ENCODE results near the gene HOXB3.

HOXB3 gene

DNA sequence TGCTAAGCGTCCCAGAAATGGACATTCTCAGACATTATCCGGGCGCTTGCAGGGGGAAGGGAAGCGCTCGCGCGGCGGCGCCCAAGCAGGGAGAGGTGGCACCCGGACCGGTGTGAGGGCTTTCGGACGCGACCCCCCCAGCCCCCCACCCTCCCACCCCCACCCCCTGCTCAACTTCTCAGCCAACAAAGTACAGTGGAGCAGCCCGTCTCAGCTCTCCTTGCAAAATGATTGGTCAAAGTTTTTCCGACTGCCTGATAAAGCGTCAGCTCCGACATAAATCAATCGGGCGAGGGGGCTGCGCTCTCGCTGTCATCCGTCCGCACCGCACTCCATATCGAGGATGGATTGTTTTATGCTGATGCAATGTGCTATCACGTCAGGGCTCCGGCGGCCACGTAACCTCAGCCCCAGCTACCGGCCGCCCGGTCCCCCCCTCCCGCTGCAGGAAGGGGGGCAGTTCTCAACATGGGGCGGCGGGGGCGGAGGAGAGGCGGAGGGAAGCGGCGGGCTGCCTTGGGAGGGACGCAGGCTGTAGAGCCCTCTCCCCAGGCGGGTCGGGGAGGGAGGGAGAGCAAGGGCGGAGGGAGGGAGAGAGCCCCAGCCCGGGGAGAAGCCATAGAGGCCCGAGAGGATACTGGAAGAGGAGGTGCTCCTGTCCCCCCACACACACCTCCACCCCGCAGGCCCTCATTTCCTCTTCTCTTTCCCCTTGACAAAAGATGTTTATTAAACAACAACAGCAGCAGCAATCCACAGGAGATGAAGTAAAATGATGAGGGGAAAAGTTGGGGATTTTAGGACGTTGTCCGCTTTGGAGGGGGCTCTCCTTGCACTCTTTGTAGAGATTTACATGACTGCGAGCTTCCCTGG is 36.4 kb upstream of the HOXB3 start, which contains the start of gene HOXB9:
HOXB9 (minus strand) TSS at position 114 of the 873 bp plus-strand sequence; CDS start at position 25, 89 bp downstream.
- DNase-seq, result peak; percentile 74

DNA sequence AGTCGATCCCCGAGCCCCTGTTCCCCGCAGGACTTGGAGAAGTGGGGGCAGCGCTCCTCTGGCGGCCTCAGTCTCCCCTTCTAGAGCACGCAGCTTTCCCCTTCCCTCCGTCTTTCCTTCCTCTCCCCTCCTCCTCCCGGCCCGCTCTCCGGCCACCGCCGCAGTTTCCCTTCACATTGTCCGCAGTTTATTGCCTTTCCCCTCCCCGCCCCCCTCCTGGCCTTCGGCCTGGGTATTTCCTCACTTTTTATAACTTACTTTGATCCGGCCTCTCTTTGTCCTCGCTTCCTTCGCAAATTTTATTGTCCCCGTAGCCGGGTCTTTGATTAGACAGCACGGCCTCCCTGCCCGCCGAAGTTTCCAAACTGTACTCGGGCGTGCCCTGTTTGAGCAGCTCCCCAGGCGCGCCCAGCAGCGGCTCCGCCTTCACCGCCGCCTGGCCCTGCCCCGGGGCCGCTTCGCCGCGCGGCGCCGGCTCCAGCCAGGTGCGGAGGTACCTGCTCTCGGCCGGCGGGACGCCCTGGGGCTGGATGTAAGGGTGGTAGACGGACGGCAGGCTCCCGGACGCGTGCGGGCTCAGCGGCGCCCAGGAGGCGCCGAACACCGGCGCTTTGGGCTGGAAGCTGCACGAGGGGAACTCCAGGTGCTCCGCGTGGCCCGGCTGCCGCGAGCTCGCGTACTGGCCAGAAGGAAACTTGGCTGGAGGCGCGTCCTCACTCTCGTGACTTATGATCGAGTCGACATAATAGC is 35.6 kb upstream of the HOXB3 start:
- DNase-seq, result peak; percentile 84

DNA sequence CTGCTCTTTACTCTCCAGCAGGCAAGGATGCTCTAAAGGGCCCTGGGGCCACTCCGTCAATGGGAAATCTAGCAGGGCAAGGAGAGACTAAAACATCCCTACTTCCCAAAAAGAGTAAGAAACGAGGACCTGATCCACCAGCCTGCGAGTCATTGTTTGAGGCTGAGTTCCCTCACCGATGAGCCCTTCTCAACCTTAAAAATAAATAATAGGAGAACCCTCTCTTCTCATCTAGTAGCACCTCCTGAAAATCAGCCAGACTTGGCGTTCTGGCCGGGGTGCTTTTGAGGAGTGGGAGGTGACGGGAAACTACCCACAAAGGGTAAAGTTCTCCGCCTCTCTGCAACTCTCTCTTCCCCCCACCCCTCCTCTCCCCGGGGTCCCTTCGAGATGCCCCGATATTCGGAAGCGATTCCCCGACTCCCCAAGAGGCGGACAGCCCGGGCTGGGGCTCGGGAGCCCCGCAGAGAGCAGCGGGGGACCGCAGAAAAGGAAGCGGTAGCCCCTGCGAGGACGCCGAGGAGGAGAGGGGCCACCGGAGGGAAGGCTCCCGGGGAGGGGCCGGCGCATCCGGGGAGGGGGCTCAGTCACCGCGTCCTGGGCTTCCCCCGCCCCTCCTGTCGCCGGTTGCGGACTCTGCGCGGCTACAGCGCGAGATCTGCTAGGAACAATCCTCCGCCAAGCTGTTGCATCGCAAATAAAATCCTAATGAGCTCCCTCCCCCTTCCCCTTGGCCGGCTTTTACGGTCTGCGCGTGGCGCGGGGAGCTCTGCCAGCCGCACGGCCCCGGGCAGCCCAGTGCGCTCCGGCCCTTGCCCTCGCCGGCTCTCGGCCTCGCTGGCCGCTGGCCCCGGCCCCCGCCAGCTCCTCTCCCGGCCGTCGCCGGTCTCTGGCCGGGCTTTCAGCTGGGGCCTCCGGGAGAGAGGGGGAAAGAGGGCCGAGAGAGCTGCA is 34.8 kb upstream of the HOXB3 start:
- DNase-seq, result peak; percentile 84

DNA sequence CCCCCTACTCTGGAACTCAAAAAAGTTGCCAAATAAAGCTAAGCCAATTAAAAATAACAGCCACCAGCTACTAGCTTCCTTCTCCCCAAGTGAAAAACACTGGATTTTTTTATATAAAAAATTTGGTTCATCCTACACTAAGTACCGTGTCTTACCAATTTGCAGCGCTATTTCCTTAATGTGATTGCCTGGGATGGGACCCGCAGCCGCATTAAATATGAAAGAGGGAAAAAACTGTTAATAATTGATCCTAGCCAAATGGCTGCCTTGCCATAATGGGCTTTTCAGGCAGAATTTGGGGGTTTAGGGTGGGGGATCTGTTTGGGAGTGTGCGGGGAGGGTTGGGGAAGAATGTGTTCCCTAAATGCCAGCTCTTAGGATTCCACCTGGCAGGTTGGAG is 34.1 kb upstream of the HOXB3 start:
- DNase-seq, result no peak

DNA sequence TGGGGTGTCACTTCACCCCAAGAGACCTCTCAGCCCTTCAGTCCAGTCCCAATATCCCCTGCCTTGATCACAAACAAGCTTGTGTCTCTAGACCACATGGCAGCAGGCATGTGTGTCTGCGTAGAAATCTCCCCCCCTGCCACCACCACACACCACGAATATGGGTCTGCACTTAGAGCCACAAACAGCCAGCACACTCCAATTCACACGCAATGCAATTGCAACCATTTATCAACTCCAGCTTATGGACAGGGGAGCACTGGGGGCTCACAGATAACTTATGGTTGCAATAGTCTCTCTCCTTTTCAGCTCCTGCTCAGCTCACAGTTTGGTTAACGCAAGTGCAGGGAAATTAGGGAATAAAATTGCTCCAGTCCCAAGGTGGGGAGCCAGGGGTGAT is 33.5 kb upstream of the HOXB3 start:
- DNase-seq, result peak; percentile 55

DNA sequence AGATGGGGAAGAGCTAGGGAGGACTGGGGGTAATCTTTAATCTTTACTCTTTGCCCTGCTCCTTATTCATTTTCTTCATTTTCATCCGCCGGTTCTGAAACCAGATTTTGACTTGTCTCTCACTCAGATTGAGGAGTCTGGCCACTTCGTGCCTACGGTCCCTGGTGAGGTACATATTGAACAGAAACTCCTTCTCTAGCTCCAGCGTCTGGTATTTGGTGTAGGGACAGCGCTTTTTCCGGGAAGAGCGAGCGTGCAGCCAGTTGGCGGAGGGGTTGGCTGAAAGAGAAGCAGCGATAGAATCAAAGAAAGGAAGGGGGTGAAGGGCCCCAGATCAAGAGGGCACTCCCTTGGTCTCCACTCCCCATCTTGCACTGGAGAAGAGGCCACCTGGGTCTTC is 32.8 kb upstream of the HOXB3 start:
- peak; percentile 58 for DNase-seq

DNA sequence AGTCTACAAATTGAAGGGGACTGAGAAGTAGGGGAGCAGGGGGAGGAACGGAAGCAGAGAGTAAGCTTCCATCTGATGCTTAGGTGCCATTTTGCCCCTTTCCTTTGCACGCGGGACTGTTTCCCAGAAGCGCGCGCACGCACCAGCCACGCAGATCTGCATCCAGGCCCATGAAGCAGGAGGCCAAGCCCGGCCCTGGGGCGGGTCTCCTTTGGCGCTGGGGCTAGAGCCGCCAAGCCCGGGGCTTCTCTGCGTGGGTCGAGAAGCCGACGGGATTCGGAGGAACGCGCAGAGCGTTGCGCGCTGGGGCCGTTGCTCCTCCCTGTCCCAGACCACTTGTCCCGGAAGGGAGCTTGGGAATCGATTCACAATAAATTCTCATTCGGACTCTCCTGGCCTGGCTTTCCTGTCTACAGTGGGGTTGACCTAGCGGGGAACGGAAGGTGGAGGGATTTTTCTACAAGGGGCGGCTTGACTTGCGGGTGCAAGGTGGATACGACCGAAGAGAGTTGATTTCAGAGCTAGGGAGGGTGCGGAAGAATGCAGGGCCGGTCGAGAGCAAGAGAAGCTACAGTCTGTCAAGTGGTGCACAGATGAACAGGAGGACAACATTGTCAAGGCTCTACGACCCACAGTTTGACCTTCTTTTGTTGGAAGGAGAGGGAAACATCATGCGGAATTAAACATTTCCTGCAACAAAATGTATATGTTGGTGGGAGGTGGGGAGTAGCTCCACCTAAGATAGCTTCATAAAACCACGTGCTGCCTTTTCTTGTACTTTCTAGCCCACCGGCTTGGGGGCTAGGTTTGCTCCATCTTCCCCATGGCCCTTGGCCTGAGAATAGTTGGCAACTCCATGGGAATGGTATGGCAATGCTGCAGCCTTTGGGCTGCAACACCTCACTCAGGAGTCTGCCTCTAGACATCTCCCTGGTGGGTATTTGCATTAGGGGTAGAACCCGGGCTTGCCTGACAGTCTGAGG is 31.7 kb upstream of the HOXB3 start:
- peak; percentile 70 for DNase-seq

DNA sequence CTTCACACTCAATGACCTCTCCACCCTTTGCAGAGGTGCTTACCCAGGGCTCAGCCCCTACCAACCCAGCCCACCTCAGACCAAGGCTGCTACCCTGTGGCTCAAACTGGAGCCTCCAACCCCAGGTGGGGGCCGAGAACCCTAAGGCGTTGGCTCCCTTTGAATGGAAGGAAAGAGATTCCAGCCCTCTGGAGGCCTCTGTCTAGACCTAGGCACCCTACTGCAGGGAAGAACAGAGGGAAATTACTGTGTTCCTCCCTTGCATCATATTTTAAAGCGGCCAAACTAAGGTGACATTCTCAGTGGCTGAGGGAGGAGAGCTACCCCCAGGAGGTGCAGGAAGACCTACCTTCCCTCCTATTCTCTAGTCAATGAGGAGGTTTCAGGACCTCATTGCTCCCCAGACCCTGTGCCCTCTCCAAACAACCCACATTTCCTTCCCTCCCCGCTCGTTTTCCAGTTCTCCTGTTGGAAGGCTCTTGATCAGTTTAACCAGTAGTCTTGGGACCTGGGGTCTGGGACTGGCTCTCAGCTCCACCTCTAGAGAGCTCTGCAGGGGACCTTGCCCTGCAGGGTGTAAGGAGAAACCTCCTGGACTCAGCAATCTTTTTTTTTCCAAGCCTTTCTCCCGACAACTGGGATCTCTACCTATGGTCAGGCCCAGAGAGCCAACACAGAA is 30.6 kb upstream of the HOXB3 start:
- peak; percentile 69 for DNase-seq

DNA sequence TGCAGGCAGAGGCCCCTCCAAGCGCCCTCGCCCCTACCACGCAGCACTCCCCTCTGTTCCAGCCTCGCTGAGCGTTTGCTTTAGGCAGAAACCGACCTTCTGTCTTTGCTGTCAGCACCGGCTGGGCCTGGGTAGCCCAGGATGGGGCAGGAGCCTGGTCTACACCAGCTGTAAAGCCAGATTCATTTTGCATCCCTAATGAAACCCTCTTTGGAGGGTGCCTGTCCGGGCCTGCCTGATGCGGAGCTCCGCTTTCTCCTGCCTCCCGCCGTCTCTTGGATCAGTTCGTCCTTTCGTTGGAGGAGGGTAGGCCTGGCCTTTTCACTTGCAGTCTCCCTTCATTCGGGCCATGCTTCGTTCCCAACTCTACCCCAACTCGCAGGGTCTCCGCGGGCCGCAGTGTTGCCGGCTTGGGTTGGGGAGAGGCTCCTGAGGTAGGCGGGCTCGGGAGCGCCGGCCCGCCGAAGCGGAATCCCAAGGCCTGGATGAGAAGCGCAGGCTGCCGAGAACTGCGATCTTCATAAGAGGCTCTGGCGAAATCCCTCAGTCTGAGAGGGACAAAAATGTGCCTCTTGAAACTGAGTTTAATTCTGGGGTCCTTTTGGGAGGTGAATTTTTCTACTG is 29.9 kb upstream of the HOXB3 start:
- peak; percentile 87 for DNase-seq

DNA sequence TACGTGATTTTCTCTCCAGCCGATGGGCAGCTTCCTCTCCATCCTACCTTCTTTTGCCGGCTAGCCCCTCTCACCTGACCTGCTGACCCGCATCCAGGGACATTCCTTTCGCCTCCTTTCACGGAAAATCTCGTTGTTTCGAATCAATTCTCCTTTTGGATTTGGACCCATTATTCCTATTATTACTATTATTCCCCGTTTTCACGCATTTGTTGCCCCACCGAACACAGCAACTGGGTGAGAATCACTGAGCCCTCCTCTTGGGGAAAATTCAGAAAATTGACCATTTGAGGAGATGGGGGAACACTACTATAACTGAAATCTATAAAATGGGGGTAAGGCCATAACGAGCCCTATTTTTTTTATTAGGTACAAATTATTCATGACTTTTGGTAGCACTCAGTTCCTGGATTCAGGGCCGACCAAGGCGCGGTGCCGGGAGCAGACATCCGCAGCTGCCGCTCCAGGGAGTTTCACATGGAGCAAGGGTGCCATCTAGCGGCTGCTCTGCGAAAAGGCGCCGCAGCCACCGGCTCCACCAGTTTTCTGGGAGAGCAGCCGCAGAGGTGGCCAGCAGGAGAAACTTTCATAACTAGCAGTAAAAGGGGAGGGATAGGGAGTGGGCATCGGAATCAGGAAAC is 28.3 kb upstream of the HOXB3 start:
- peak; percentile 90 for DNase-seq

DNA sequence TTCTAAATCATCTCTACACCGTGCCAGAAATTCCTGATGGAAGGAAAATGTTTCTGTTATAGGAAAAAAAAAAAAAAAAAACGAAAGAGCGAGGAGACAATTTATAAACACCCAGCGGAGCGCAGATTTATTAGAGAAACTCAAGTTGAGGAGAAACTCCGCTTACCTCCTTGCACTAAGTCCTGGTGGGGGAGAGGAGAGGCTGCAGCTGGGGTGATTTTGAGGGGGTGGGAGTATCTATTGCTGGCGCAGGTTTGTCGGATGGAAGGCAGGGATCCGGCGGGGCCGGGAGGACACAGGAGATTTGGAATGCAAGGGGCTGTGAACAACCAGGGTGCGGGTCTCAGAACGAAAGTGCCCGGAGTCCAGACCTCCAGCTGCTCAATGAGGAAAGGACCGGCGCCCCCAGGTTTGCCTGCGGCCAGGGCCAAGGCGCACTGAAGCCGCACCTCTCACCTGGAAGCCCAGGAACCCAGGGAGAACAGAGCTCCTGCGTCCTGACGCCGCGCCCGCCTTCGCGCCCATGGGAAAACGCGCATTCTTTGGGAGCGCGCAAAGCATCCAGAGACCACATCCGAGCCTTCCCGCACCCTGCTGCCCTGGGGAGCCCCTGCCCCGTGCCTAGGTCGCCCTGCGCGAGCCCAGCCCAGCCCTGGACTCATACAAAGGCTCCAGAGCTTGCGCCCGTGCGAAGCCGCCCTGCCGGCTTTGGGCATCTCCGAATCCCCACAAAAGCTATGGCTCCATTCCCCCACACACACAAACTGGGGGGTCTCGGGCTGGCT is 27.6 kb upstream of the HOXB3 start:
- peak; percentile 86 for DNase-seq

DNA sequence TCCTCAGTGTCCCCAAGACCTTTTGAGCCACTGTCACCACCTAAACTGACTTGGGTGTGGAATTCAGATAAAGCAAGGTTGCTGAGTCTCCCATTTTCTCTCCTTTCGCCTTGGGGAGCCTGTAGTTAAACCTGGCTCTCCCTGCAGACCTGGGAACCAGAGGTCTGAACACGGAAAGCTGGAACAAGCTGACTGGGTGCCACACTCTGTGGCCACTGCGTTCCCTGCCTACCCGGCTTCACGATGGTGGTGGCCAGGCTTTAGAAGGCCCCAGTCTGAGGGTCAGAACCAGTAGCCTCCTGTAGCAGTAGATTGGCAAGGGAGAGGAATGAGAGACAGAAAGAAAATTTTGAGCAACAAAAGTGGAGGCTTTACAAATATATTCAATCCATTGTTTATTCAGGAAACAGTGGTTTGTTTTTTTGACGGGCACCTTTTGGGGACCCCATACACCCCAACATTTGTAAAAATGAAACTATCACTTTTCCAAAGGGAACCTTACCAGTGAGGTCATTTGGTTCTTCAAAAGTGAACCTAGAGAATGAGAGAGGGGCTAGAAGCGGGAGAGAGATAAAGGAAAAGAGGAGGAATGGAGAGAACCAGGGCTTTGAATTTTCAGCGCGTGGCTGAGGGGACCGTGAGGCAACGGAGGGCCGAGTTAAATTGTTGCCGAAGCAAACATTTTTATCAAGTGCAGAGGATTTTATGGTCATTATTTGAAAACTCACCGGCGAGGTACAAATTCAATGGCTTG is 26.9 kb upstream of the HOXB3 start:
- DNase-seq, result peak; percentile 68

DNA sequence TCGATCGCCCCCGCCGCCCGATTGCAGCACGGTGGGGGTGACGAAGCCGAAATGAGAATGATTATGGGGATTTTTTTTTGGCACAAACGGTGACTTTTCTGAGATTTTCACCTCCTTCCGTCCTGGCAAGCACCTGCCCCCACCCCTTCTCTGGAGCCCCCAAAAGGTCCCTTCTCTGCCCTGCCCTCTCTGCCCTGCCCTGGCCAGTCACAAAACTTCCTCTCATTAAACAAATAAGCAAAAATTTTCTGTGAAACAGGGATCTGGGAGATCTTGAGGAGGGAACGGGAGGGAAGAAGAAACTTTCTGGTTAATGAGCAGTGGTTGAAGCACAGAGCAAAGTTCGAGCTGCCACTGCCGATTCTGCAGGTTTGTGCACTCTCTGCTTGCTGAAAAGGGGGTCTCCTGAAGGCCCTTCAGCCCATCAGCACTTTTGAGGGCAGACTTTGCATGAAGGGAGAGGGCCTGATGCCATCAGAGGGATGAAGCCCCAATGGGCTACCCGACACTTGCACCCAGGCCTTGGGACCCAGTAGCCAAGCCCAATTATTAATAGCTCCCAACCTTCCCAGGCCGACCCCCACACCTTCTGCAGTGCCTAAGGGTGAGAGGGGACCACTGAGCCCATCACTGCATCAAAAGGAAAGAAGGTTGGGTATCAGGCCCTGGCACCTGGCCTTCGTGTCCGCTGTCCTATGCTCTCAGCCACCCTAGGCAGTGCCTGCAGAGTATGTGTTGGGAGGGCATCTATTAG is 26.1 kb upstream of the HOXB3 start:
- DNase-seq, result peak; percentile 77

DNA sequence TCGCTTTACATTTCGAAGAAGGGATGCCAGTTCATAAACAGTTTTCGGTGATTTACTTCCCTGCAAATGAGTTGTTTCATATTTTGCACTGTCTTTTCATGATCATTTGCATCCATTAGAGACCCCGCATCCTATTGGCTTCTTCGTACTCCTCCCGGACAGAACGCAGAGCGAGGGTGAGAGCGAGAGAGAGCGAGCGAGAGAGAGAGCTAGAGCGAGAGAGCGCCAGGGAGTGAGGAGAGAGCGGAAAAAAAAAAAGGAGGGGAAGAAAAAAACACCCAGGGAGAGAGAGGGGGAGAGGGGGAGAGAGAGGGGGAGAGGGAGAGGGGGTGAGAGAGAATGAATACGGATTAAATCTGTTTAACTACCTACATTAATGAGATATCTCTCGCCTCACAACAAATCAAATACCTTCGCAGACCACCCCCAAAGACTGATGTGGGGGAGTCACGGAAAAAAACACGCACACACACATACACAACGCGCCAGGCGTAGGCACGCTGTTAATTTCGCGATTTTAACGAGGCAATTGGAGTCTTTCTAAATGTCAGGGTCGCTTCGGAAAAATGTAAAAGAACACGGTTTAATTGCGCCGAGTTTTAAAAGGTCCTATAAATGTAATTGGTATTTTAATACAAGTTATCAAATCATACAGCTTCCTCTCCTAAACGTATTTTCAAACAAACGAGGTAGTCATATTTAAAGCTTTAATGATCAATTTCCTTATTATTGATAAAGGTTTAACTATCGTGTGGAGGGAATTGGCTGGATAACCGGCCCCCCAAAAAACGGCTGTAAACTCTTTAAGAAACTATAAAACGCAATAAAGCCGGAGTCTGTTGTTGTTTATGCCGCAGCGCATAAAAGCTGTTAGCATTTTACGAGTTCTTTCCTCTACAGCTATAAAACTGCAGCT is 25.3 kb upstream of the HOXB3 start, which contains the start of gene HOXB8:
HOXB8 (minus strand) TSS at position 246 of the 916 bp plus-strand sequence. CDS start 588 bp downstream, outside the sequence.
- peak; percentile 72 for DNase-seq

DNA sequence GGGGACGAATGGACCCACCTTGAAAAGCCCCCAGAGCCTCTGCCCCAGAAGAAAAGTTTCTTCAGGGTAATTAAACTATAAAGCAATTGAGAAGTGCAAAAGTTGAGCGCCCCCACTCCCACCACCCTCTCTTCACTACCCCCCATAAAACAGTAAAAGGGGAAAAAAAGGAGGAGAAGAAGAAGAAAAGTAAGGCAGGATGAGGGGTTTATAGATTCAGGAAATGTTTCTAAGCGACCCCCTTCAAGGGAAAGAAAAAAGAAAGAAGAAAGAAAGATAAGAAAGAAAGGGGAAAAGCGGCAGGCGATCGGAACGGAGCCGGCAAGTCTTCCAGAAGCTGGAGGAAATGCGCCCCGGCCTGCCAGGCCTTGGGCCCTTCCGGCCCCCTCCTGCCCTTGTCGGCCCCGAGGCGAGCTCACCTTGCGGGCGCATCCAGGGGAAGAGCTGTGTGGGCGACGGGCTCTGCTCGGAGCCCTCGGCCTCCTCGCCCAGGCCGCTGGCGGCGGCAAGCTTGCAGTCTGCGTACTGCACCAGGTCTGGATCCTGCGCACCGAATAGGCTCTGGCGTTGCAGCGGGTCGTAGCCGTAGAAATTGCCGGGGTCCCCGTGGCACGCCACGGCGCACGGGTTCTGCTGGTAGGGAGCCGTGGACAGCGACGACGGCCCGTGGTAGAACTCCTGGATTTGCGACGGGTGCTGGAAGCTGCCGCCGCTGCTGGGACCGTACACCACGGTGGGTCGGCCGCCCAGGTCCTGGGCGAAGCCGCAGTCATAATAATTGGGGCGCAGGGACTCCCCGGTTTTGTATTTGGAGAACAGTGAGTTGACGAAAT is 24.0 kb upstream of the HOXB3 start:
- DNase-seq, result peak; percentile 90
